K562 (cell line): ENCODE data around the gene EVL. TPM values are rescaled to one million over a fixed set of nuclear protein-coding genes. Genes with fewer than 3 reads are reported as not detected.

ENCODE experiments used
- AFF4 ChIP-seq: sonication (generic); formaldehyde crosslinking; IDR thresholded peaks from 2 replicates; pipeline ENCODE4 v1.8.0; 2023; ENCODE audit warnings: mild to moderate bottlenecking, missing genetic modification reagents
- CBFA2T3 ChIP-seq: fragments of 450-650 bp; IDR thresholded peaks from 2 replicates; pipeline ENCODE4 v1.6.1; 2017
- CC2D1A ChIP-seq: fragments of 450-650 bp; IDR thresholded peaks from 2 replicates; pipeline ENCODE4 v1.6.1; 2017; ENCODE audit warnings: mild to moderate bottlenecking
- CREM ChIP-seq: IDR thresholded peaks from 2 replicates; pipeline ENCODE4 v1.6.1; 2014; ENCODE audit warnings: antibody characterized with exemption, low read depth
- CTBP1 ChIP-seq: fragments of 450-650 bp; IDR thresholded peaks from 2 replicates; pipeline ENCODE4 v1.6.1; 2016; ENCODE audit warnings: borderline replicate concordance
- ETV6 ChIP-seq, 3 experiments: fragments of 150-350 bp in 1 of 3; sonication (generic) in 1 of 3; formaldehyde crosslinking in 1 of 3; IDR thresholded peaks; 2 replicates each; pipeline versions ENCODE4 v1.6.1 to v1.8.0; 2014 to 2022; ENCODE audit warnings: borderline replicate concordance in 2 of 3, low read depth in 2 of 3, antibody characterized with exemption in 1 of 3, low read length in 1 of 3, mild to moderate bottlenecking in 1 of 3, missing genetic modification reagents in 1 of 3
- FOXM1 ChIP-seq, 2 experiments: fragments of 450-650 bp in 1 of 2; sonication (generic) in 1 of 2; formaldehyde crosslinking in 1 of 2; IDR thresholded peaks; 2 replicates each; pipeline versions ENCODE4 v1.6.1 to v1.9.0; 2017 to 2022; ENCODE audit warnings: low read depth in 2 of 2, mild to moderate bottlenecking in 2 of 2, missing genetic modification reagents in 1 of 2, moderate library complexity in 1 of 2
- KAT7 ChIP-seq: sonication (generic); formaldehyde crosslinking; IDR thresholded peaks from 2 replicates; pipeline ENCODE4 v1.8.0; 2022; ENCODE audit warnings: missing genetic modification reagents, mild to moderate bottlenecking, borderline replicate concordance
- KDM4B ChIP-seq, 2 experiments: fragments of 450-650 bp in 1 of 2; sonication (generic) in 1 of 2; IDR thresholded peaks; 2 replicates each; pipeline ENCODE4 v1.6.1; 2016 to 2017; ENCODE audit warnings: borderline replicate concordance in 2 of 2, antibody characterized with exemption in 1 of 2, low read depth in 1 of 2, mild to moderate bottlenecking in 1 of 2
- MNT ChIP-seq, 2 experiments: fragments of 450-650 bp; conservative IDR thresholded peaks; 2 replicates each; pipeline ENCODE4 v1.6.1; 2017; ENCODE audit warnings: mild to moderate bottlenecking in 2 of 2, moderate library complexity in 2 of 2
- PHF8 ChIP-seq: fragments of 200-600 bp; sonication (generic); IDR thresholded peaks from 2 replicates; pipeline ENCODE4 v1.6.1; 2012; ENCODE audit warnings: mixed run types, mild to moderate bottlenecking, inconsistent platforms, low read length, moderate library complexity, borderline replicate concordance
- POLR2B ChIP-seq: fragments of 450-650 bp; IDR thresholded peaks from 2 replicates; pipeline ENCODE4 v1.6.1; 2018; ENCODE audit warnings: low read depth; ENCODE audit not compliant: partially characterized antibody
- PRPF4 ChIP-seq: fragments of 200-400 bp; formaldehyde crosslinking; IDR thresholded peaks from one replicate; pipeline ENCODE4 v1.6.1; 2017; ENCODE audit warnings: low read length, low read depth, mild to moderate bottlenecking; ENCODE audit not compliant: insufficient read depth, poor library complexity, severe bottlenecking
- RNF2 ChIP-seq: sonication (generic); IDR thresholded peaks from 2 replicates; pipeline ENCODE4 v1.6.1; 2016
- SMAD4 ChIP-seq: fragments of 250-450 bp; sonication (Bioruptor Pico); conservative IDR thresholded peaks from 2 replicates; pipeline ENCODE4 v1.8.0; 2021; ENCODE audit warnings: inconsistent platforms, mild to moderate bottlenecking, moderate library complexity
- TOE1 ChIP-seq, 2 experiments: fragments of 450-650 bp in 1 of 2; sonication (generic) in 1 of 2; formaldehyde crosslinking in 1 of 2; IDR thresholded peaks; 2 replicates each; pipeline versions ENCODE4 v1.7.1 to v1.8.0; 2016 to 2022; ENCODE audit warnings: borderline replicate concordance in 2 of 2, mild to moderate bottlenecking in 2 of 2, antibody characterized with exemption in 1 of 2, inconsistent platforms in 1 of 2, low read depth in 1 of 2, missing genetic modification reagents in 1 of 2, moderate library complexity in 1 of 2
- WHSC1 ChIP-seq: IDR thresholded peaks from one replicate; pipeline ENCODE4 v1.6.1; 2012; ENCODE audit warnings: low read length, control low read depth, inconsistent platforms
- ZC3H4 ChIP-seq: sonication (generic); formaldehyde crosslinking; IDR thresholded peaks from 2 replicates; pipeline ENCODE4 v1.9.0; 2021; ENCODE audit warnings: missing genetic modification reagents, borderline replicate concordance
- ZKSCAN8 ChIP-seq: fragments of 200-800 bp; sonication (Bioruptor generic); IDR thresholded peaks from 2 replicates; pipeline ENCODE4 v1.6.1; 2016; ENCODE audit warnings: missing genetic modification characterization, missing compliant biosample characterization
- polyA plus RNA-seq, 8 experiments: library from polyadenylated mRNA; depleted of rRNA in 4 of 8; stranded (reverse) in 5 of 8; unstranded in 3 of 8; fragments of >200 nt; fragmentation: Nextera tagmentation in 2 of 8; fragmentation: Illumina TruSeq in 1 of 8; extraction: Ambion mirVana in 2 of 8; extraction: Trizol in 1 of 8; gene quantifications; 2 replicates each; pipeline versions ENCODE4 v1.2.1 to v1.2.3, GENCODE V29; 2011 to 2014; ENCODE audit warnings: inconsistent platforms in 1 of 8, missing spikeins in 1 of 8
- total RNA-seq, 7 experiments: library from RNA; depleted of rRNA in 6 of 7; stranded (reverse); fragments of >200 nt in 6 of 7; fragmentation: Illumina TruSeq in 2 of 7; extraction: Trizol in 2 of 7; gene quantifications; 2 replicates each; pipeline versions ENCODE4 v1.2.1 to v1.2.3, GENCODE V29; 2011 to 2021; ENCODE audit warnings: low replicate concordance in 1 of 7

Gene EVL
- total and polyA plus RNA-seq, 9 of the 15 experiments (the other 6 are each of a cell fraction or from before 2014, with no cell fraction given), result 2.9 to 43.4 (median 23.9) TPM

GRCh38 chr14:100142073-100143040, 77.1 kb downstream of the EVL start (continued):
- TF ChIP-seq MNT (conservative IDR thresholded peaks at IDR 0.05) (peak; percentile 78 to 87), ZKSCAN8 (peak; percentile 74; the same call in 1 of the 2 replicates), ETV6 (IDR thresholded peaks at IDR 0.05; ENCODE audit: borderline replicate concordance in 1 of 2, low read depth in 2 of 2, low read length in 1 of 2) (0 out of 4 replicates have a peak, but pooled peaks of 1 of the 2 experiments have one; percentile 3), ETV6 (CRISPR knock-in tag; IDR thresholded peaks at IDR 0.05; ENCODE audit: borderline replicate concordance) (no peak), PHF8 (peak; percentile 36; the same call in 1 of the 2 replicates), CC2D1A (peak; percentile 41; the same call in 1 of the 2 replicates), ZC3H4 (CRISPR knock-in tag) (no peak), CTBP1 (peak; percentile 52; the same call in 1 of the 2 replicates), WHSC1 (no peak), POLR2B (peak; percentile 61), CREM (peak; percentile 74), AFF4 (CRISPR knock-in tag) (0 out of 2 replicates have a peak, but pooled peaks have one; percentile 58), RNF2 (peak; percentile 40; the same call in 1 of the 2 replicates), PRPF4 (no peak), KAT7 (CRISPR knock-in tag) (peak; percentile 70; the same call in 1 of the 2 replicates), SMAD4 (CRISPR knock-in tag) (peak; percentile 77), TOE1 (IDR thresholded peaks at IDR 0.05; ENCODE audit: borderline replicate concordance) (peak; percentile 17; the same call in 1 of the 2 replicates), TOE1 (CRISPR knock-in tag; IDR thresholded peaks at IDR 0.05; ENCODE audit: borderline replicate concordance, low read depth) (no peak), CBFA2T3 (peak; percentile 92), FOXM1 (IDR thresholded peaks at IDR 0.05; ENCODE audit: low read depth) (peak; percentile 64), FOXM1 (CRISPR knock-in tag; IDR thresholded peaks at IDR 0.05; ENCODE audit: low read depth) (0 out of 2 replicates have a peak, but pooled peaks have one; percentile 10), KDM4B (IDR thresholded peaks at IDR 0.05; ENCODE audit: borderline replicate concordance in 2 of 2, low read depth in 1 of 2) (peak in 1 of 2 experiments; percentile 42; a peak in 1 of 4 replicates)
